Subcutaneous adipose tissue (tissue), 4 donors: ENCODE data around the gene RBMS3. TPM values are rescaled to one million over a fixed set of nuclear protein-coding genes. Genes with fewer than 3 reads are reported as not detected.

Experiments
- CTCF ChIP-seq: fragments of 450-650 bp; IDR thresholded peaks from one replicate; pipeline ENCODE4 v1.5.1; 2016; ENCODE audit warnings: low read depth, mild to moderate bottlenecking, control low read depth, antibody characterized with exemption, moderate library complexity
- total RNA-seq, 4 donors: library from RNA; depleted of rRNA; stranded (reverse); fragments of >200 nt; gene quantifications; one replicate each; pipeline ENCODE4 v1.1.0, GENCODE V29; 2016

Gene RBMS3
- total RNA-seq, 4 donors from 2014 or later: 98.6 to 171 (median 117) TPM

- no peak for TF ChIP-seq CTCF
These were observed 3.6 kb upstream of the RBMS3 start for GRCh38 chr3:29277249-29277648.

- TF ChIP-seq CTCF: no peak
These were observed 1.6 kb upstream of the RBMS3 start for GRCh38 chr3:29279286-29279685.

DNA sequence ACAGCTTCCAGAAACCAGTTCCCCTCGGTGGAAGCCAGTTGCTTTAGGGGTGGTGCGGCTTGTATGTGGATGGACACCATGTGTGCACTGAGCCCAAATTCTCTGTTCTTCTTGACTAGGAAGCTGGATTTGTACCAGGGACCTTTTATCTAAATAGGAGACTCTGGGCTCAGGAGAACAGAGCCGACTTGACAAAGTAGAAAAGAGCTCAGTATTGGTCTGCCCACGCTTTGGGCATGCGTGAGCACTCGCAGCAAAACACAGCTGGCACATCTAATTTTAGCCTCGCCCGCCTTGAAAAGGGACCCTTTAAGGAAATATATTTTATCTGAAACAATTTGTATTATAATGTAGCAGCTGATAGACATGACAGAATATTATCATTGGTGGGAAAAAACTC lies 1.1 kb upstream of the RBMS3 start:
- no peak for TF ChIP-seq CTCF

- TF ChIP-seq CTCF: no peak
These were observed 148 bp downstream of the RBMS3 start for GRCh38 chr3:29281094-29281343.

- TF ChIP-seq CTCF: no peak
These were observed 722 bp downstream of the RBMS3 start for GRCh38 chr3:29281344-29282241.

GRCh38 chr3:29282427-29283230 lies 1.8 kb downstream of the RBMS3 start:
- TF ChIP-seq CTCF: no peak
